ENCODE data around the gene IPO4.
A peak's percentile ranks its signal among the peaks of the same experiment; 100 is the strongest.
"Not testable (repeated sequence)": the region's sequence is repeated elsewhere in the genome, so short reads cannot be mapped to it uniquely, and the experiment has no call there.

The IPO4 gene

GRCh38 chr14:24215495-24216344 is 27.1 kb upstream of the IPO4 start, which contains the start of gene MDP1:
Gene MDP1 (minus strand): TSS chr14:24216066. CDS start chr14:24215955, 111 bp downstream.
- peak; percentile 75 to 79 for DNase-seq (ENCODE audit: low read depth in 2 of 2)

DNA sequence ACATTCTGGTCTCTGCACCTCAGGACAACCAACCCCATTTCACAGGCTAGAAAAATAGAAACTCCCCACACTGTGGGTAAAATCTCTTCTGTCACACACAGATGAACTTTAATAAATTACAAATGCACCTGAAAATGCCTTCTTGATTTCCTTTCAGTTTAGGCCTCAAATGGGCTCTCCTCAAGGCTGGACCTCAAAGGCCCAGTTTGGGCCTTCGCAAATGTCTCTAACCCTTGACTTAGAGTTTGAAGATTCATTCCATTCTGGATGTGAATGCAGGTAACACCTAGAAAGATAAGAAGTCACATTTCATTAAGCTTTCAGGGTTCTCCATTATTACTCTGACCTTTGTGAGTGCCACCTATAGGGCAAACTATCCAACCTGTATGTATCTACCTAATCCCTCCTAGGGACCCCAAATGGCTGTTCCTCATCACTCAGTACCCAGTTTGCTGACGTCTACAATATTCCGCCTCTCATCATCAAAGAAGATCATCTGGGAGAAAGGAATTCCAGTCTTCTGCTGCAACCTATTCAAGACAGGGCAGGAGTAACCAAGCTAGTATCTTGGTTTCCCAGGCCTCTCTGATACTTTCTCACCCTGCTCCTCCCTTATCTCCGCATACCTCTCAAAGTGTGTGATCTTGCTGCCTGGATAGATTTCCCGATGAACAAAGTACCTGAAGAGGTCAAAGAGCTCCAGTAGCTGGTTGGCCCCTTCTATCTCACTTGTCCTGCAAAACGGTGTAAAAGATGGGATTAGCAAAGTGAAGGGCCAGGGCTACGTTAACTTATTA is 25.4 kb upstream of the IPO4 start:
- DNase-seq (ENCODE audit: low read depth in 2 of 2): no peak

- DNase-seq (ENCODE audit: low read depth in 2 of 2): peak; percentile 96
Measured at GRCh38 chr14:24212924-24213865, 24.6 kb upstream of the IPO4 start, which contains the start of gene CHMP4A. Gene CHMP4A (minus strand): TSS chr14:24213488. CDS start chr14:24213439, 49 bp downstream.

GRCh38 chr14:24211311-24211710 is 22.7 kb upstream of the IPO4 start:
- no peak for DNase-seq (ENCODE audit: low read depth in 2 of 2)

- DNase-seq (ENCODE audit: low read depth in 2 of 2): no peak
Measured at GRCh38 chr14:24207625-24208024, 19.0 kb upstream of the IPO4 start.

GRCh38 chr14:24207104-24207551 is 18.5 kb upstream of the IPO4 start:
- no peak for DNase-seq (ENCODE audit: low read depth in 2 of 2)

DNA sequence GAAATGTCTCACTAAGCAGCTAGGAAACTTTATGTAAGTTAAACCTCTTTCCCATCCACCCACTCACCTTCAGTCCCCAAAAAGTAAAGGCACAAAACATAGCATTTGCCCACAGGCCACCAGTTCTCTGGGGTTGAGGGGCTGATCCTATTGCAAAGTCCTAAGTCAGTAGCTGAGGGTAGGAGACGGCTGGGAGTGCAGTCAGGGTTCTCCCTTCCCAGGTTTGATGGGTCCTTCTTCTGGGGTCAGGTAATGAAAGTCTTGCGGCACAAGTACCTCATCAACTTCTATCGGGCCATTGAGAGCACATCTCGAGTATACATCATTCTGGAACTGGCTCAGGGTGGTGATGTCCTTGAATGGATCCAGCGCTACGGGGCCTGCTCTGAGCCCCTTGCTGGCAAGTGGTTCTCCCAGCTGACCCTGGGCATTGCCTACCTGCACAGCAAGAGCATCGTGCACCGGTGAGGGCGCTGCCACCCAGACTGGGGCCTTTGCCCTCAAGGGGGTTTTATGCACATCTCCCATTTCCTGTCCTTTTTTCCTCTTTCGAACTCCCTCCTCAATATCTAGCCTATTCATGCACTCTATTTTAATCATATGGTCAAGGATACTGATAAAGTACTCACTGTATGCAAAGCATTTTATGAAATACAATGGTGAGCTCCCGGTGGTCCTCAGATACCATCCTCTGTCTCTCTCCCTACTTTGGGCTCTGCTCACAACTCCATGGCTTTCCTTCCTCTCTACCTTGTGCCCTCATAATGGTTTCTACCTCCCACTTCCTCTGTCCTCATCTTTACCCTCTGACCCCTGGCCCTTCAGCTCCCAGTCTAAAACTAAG is 17.9 kb upstream of the IPO4 start:
- DNase-seq (ENCODE audit: low read depth in 2 of 2): no peak

- DNase-seq (ENCODE audit: low read depth in 2 of 2): no peak
Measured at GRCh38 chr14:24204163-24205146, 15.8 kb upstream of the IPO4 start.

GRCh38 chr14:24203249-24203886 is 14.8 kb upstream of the IPO4 start:
- not testable (repeated sequence) for DNase-seq (ENCODE audit: low read depth in 2 of 2)

GRCh38 chr14:24202538-24202937 is 13.9 kb upstream of the IPO4 start:
- DNase-seq (ENCODE audit: low read depth in 2 of 2): not testable (repeated sequence)

GRCh38 chr14:24198814-24199524 is 10.4 kb upstream of the IPO4 start:
- no peak for DNase-seq (ENCODE audit: low read depth in 2 of 2)

GRCh38 chr14:24197056-24197450 is 8.4 kb upstream of the IPO4 start:
- DNase-seq (ENCODE audit: low read depth in 2 of 2): no peak

- DNase-seq (ENCODE audit: low read depth in 2 of 2): no peak
Measured at GRCh38 chr14:24196071-24197055, 7.7 kb upstream of the IPO4 start.

DNA sequence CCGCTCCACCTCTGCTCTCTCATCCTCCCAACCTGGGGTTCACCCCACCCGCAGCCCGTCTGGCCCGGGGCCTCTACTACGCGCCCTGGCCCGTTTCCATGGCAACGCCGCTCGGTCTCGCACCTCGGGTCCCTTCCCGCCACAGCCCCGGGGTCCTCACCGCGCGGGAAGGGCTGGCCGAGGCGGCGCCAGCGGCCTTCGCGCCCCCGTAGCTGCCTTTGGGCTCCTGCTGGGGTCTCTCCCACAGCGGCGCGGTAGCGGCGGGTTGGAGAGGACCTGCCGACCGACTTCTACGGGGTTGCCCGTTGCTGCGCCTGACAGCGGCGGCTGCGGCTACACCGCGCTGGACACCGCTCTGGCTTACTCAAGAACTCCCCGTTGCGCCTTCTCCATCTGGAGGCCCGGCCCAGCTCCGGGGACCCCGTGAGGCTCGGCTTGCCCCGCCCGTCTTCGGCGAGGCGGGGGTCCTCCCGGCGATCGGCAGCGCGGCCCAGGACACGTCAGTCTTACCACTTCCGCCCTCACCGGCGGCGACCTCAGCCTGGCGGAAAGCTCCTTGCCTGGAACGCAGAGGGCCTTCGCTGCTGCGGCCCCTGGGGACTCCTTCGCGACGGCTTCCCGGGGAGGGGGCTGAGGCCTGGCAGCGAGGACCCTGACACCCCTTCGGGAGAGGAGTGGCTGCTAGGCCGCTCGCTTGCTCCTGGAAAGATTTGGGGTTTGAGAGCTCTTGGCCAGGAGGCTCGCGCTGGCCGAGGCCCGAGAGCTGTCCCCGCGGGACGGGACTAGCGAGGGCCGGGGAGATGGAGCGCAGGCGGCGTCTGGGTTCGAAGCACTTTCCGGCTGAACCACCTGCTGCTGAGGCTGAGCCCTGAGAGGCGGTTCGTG is 6.8 kb upstream of the IPO4 start, which contains the start of gene TM9SF1:
Gene TM9SF1 (minus strand): TSS at position 256 of the 885 bp plus-strand sequence. CDS start 422 bp downstream, outside the sequence.
- DNase-seq (ENCODE audit: low read depth in 2 of 2): peak; percentile 80 to 84

DNA sequence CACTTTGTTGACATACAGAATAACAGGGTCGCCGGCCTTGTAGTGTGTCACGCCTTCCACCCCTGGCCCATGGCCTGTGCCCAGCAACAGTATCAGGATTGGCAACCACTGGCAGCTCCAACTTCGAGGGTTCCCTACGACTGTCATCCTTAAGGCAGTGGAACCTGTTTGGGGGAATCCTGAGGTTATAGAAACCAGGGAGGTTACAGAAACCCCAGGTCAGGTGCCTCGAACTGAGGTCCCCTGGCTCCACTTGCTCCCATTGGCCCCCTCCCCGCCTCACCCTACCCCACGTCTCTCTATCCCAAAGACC is 6.2 kb upstream of the IPO4 start:
- no peak for DNase-seq (ENCODE audit: low read depth in 2 of 2)

Measured in stimulated activated CD8-positive, alpha-beta memory T cell treated with anti-CD3 and anti-CD28 coated beads, Interleukin-7, amount 100 ng/mL, for 4 hours (primary cell).